ENCODE data around the gene SPATA22.
"Not testable (repeated sequence)": the region's sequence is repeated elsewhere in the genome, so short reads cannot be mapped to it uniquely, and the experiment has no call there.

Gene SPATA22

DNA sequence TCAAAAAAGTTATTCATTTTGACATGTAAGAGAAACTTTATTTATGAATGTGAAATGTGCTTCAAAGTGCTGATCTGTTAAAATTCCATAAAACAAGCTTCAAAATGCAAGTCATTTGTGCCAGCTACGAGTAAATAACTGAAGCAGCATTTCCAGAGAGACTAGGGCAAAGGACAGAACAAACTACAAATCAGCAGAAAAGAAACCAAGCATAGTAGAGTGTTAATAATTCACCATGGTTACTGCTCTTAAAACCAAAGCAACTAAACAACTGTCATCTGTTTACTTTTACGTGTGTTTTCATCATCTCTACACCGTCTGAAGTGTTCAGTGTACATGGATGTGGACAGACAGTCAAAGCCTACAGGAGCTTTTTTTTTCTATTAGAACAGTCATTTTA is 2.6 kb upstream of the SPATA22 start:
- DNase-seq (ENCODE audit: low read depth in 2 of 2, low spot score in 1 of 2) = no peak

DNA sequence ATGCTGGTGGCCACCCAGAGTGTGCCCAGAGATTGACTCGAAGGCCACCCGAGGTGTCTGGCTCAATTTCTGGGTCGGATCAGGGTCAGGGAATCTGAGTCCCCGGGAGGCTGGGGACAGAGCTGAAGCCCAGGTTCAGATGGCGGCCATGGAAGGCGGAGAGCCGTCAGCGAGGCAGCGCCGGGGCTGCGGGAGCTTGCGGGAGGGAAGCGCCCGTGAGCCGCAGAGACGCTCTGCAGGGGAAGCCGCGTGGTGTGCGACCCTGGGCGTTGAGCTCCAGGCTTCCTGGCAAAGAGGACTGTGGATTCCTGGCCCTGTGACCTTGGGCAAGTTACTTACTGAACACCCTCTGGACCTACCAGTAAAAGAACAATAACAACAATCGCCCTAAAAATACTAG is 518 bp upstream of the SPATA22 start:
- no peak for DNase-seq (ENCODE audit: low read depth in 2 of 2, low spot score in 1 of 2)

DNA sequence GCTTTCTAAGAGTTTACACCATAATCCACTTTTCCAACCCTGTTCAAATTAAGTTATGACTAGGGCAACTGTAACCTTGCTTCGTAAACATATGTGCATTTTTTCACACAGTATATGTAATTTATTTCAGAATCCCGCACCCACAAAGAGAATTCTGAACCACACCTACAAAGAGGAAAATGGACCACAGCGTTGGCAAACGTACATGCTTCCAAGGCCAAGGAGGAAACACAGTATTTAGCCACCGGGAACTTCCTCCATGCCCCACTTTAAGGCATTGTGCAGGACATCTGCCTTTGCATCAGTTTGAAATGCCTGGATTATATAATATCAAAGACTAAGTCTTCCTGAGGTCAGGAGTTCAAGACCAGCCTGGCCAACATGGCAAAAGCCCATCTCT is 2.1 kb downstream of the SPATA22 start:
- no peak for DNase-seq (ENCODE audit: low read depth in 2 of 2, low spot score in 1 of 2)

DNA sequence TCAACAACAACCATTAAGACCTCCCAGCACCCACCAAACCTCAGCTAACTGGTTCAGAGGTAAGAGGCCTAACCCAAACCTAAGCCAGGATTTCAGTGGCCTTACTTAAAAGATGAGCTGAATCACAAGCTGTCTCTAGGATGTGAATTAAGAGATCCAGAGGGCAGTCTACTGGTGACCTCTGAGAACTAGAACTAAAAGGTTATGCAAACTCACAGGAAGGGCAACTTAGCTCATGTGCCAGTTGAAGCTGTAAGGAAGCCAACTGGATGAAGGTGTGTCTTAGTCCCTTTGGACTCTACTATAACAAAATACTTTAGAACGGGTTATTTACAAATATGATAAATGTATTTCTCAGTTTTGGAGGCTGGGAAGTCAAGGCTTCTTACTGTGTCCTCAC is 5.3 kb downstream of the SPATA22 start:
- not testable (repeated sequence) for DNase-seq (ENCODE audit: low read depth in 2 of 2, low spot score in 1 of 2)

DNA sequence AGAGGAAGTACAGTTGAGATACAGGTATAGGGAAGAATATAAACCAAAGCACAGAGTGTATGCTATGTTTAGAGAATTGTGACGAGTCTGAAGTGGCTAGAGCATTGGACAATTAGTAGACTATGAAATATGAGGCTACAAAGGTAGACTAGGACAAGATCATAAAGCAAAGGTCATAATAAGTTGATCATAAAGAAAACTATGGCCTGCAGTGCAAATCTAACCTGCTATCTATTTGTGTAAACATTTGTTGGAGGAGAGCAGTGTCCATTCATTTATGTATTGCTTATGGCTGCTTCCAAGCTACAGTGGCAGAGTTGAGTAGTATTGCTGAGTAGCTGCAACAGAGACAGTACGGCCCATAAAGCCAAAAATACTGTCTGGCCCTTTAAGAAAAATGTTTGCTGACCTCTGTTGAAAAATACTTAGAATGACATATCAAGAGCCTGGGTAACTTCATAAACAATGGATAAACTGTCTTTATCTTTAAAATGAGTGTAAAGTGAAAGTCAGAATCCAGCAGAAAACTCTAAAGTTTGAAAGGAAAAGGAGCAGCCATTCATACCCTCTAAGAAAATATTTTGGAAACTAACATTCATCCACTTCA is 23.5 kb downstream of the SPATA22 start:
- DNase-seq (ENCODE audit: low read depth in 2 of 2, low spot score in 1 of 2) = no peak

DNA sequence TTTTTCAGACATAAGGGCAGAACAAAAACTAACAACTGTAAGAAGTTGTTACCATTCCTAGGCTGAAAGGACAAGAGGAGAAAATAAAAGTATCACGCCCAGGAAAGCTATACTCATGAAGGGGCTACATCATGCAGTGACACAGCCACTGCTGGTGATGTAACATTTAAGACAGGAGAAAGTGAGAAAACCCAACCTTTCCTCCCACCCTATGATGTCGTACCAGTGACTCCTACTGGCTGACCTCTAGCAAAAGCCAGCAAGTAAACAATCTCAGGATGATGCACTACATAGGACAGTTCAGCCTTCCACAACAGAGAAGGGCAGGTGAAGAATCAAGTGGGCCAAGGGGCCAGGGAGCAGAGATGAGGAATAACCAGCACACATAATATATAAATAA is 24.0 kb downstream of the SPATA22 start:
- no peak for DNase-seq (ENCODE audit: low read depth in 2 of 2, low spot score in 1 of 2)

DNA sequence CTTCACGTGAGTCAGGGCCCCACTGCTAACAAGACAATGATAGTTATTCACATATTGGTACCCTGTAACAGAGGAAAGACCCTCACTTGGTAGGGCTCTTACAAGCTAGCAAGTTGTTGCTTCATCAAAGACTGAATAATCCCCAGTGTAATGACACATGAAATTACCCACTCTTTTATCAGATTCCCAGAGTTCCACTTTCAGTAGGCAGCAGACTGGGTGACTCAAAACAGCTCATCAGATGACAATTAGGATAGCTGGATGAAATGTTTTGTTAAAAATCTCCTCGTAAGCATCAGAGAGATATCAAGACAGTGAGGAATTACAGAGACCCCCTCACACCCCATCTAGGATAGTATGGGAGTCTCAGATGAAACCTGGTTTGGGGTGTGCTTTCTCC is 31.2 kb downstream of the SPATA22 start:
- no peak for DNase-seq (ENCODE audit: low read depth in 2 of 2, low spot score in 1 of 2)

DNA sequence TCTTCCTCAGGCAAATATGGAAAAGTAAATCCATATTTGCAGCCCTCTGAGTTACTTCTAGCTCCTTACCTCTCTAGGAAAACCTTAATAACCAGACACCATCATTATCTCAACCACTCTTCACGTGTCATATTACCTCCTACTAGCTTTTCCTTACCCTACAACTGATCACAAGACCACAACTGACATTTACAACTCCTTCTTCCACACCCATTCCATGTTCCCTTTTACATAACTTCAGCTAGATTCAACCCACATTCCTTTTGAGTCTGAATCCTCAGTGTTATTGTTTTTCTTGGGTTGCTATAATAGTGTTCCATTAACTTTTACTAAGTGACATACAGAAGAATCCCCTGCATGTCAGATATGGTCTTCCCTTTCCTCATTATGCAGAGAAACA is 33.3 kb downstream of the SPATA22 start:
- DNase-seq (ENCODE audit: low read depth in 2 of 2, low spot score in 1 of 2) = no peak

DNA sequence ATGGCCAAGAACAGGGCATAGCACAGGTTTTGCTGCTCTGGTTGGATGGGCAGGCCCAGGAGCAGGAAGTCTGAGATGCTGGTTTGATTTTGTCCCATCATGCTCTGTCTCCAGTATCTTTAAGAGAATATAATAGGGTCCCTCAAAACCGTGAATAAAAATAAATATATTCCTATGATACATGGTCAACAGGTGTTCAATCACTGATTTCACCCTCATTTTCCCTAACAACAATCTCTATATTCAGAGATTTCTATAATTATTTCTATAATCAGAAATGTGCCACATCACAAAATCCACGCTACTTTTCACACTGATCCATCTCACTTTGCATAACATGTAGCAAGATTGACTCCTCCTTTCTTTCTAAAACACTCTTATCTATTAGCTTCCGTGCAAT is 37.9 kb downstream of the SPATA22 start, which contains the start of gene OR1E2:
TSS of gene OR1E2 (minus strand) at position 101 of the 400 bp plus-strand sequence. CDS start at position 101, 0 bp downstream.
- DNase-seq (ENCODE audit: low read depth in 2 of 2, low spot score in 1 of 2) = no peak

DNA sequence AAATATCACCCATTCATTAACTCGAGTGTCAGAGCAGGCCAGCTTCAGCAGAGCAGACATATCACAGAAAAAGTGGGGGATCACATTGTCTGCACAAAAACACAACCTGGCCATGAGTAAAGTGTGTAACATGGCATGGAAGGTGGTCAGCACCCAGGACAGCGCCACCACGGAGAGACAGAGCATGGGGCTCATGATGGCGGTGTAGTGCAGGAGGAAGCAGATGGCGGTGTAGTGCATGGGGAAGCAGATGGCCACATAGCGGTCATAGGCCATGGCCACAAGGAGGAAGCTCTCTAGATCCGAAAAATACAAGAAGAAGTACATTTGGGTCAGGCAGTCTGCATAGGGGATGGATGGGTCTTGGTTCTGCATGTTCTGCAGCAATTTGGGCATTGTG is 38.4 kb downstream of the SPATA22 start:
- DNase-seq (ENCODE audit: low read depth in 2 of 2, low spot score in 1 of 2) = not testable (repeated sequence)

DNA sequence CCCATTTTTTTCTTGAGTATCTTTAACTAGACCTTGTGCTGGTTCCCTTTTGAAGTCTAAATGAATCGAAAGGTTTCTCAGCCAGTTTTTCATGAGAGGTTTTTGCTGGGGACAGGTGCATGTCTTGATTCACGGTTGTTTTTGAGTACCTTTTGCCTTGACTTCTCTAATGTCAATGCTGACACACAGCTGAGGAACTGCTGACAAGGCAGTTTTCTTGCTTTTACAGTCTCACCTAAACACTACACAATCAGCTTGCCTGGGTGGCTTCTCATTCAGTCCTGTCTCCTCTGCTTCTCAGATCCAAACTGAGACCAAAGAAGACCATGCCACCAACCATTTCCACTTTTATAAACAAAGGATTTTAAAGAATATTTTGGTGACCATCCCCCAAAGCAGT is 53.4 kb downstream of the SPATA22 start:
- no peak for DNase-seq (ENCODE audit: low read depth in 2 of 2, low spot score in 1 of 2)

DNA sequence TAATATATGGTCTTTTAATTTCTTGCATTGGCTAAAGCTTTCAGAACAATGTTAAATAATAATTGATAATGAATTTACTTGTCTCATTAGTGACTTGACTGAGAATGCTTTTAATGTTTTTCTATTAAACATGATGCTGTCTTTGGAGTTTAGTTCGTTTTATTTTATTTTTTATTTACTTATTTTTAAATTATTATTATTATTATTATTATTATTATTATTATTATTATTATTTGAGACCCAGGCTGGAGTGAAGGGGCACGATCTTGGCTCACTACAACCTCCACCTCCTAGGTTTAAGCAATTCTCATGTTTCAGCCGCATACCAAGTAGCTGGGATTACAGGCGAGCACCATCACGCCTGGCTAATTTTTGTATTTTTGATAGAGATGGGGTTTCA is 56.0 kb downstream of the SPATA22 start:
- DNase-seq (ENCODE audit: low read depth in 2 of 2, low spot score in 1 of 2) = no peak

DNA sequence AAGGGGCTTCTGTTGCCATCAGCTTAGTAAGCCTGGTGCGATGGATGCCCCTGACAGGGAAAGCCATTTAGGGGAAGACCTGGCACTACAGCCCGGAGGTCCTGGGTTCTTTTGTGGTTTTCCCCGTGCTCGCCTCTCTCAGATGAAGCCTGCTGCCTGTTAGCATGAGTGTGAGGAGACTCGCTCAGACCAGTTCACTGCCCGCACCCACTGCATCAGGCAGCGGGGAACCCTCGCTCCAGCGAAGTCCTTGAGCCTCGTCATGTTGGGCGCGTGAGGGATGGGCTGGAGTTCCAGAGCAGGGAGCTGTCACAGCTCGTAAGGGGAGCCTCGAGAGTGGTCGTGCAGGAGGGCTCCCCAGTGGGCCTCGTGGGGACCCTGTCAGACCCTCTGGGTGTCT is 59.4 kb downstream of the SPATA22 start:
- DNase-seq (ENCODE audit: low read depth in 2 of 2, low spot score in 1 of 2) = not testable (repeated sequence)

DNA sequence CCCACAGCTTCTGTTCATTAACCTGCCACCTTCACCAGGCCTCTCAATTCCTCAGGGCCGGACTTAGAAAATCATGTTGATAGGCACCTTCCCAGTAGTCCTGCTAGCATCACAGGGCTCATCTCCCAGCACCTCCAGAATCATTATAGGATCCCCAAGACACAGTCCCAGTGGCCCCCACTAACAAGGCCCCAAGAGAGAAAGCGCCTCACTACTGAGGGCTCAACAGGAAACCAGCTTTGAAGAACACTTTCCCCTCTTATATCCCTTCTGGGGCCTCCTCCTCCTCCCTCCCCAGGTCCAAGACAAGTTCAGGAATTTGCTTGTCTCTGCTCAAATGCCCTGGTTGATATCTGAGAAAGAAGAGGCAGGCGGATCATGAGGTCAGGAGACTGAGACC is 60.5 kb downstream of the SPATA22 start, which contains the start of gene OR3A3:
TSS of gene OR3A3 (plus strand) at position 301 of the 400 bp plus-strand sequence.
- no peak for DNase-seq (ENCODE audit: low read depth in 2 of 2, low spot score in 1 of 2)

DNA sequence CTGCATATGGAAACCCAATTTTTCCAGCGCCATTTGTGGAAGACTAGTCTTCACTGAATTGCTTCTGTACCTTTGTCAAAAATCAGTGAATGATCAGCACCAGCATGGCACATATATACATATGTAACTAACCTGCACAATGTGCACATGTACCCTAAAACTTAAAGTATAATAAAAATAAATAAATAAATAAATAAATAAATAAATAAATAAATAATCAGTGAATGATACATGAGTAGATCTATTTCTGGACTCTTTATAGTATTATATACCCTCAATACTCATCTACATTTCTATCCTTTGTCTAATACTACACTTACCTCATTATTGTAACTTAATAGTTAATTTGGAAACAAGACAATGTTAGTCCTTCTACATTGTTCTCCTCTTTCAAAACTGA is 67.8 kb downstream of the SPATA22 start:
- DNase-seq (ENCODE audit: low read depth in 2 of 2, low spot score in 1 of 2) = not testable (repeated sequence)

DNA sequence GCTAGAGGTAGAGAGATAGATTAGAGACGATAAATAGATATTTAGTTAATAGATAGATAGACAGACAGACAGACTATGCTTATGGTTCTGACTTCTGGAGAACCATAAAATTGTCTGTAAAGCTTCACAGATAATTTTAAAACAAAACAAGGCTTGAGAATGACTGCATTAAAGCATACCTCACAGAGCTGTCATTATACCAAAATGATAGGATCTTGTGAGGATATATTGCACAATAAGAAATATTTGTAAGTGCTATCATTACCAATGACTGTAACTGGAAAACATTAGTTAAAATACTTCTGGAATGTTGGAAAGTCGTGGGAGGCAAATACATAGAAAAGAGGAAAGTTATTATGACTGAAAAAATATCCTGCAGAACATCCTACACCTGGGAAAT is 69.8 kb downstream of the SPATA22 start:
- no peak for DNase-seq (ENCODE audit: low read depth in 2 of 2, low spot score in 1 of 2)

DNA sequence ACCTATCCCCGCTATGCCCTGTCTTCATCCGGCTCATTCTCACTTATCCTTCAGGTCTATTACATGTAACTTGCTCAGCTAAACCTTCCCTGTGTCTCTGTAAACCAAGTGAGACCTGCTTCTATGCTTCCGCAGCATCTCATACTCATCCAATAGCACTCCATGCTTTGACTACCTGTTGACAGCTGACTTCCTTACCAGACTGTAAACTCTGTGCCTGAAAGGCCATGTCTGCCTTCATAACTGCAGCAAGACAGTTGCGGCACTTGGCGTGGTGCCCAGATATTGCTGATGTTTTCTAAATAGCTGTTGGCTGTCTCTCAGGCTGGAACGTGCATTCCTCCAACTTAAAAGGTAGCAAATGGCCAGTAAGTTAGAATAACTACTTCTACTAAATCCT is 71.6 kb downstream of the SPATA22 start:
- no peak for DNase-seq (ENCODE audit: low read depth in 2 of 2, low spot score in 1 of 2)

DNA sequence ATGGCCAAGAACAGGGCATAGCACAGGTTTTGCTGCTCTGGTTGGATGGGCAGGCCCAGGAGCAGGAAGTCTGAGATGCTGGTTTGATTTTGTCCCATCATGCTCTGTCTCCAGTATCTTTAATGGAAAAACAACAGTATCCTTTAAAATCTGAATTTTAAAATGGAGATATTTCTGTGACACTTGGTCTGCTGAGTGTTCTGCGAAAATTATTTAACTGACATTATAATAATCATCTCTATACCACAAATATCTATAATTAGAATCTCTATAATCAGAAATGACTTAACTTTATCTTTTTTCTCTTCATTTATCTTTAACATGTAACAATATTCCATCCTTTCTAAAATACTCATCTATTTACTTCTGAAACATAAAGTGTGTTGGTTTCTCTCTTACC is 73.3 kb downstream of the SPATA22 start, which contains the start of gene OR1E1:
TSS of gene OR1E1 (minus strand) at position 101 of the 400 bp plus-strand sequence. CDS start at position 101, 0 bp downstream.
- DNase-seq (ENCODE audit: low read depth in 2 of 2, low spot score in 1 of 2) = no peak

DNA sequence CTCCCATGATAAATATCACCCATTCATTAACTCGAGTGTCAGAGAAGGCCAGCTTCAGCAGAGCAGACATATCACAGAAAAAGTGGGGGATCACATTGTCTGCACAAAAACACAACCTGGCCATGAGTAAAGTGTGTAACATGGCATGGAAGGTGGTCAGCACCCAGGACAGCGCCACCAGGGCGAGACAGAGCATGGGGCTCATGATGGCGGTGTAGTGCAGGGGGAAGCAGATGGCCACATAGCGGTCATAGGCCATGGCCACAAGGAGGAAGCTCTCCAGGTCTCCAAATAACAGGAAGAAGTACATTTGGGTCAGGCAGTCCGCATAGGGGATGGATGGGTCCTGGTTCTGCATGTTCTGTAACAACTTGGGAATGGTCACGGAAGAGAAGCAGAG is 73.8 kb downstream of the SPATA22 start:
- not testable (repeated sequence) for DNase-seq (ENCODE audit: low read depth in 2 of 2, low spot score in 1 of 2)
